K562 (cell line): ENCODE data around the gene DIS3L. TPM values are rescaled to one million over a fixed set of nuclear protein-coding genes. Genes with fewer than 3 reads are reported as not detected.

Source experiments
- DIDO1 ChIP-seq: fragments of 450-650 bp; IDR thresholded peaks from 2 replicates; pipeline ENCODE4 v1.6.1; 2016; ENCODE audit warnings: low read depth, missing biosample characterization, missing genetic modification characterization
- EP400 ChIP-seq: fragments of 450-650 bp; IDR thresholded peaks from 2 replicates; pipeline ENCODE4 v1.6.1; 2017; ENCODE audit warnings: antibody characterized with exemption, mild to moderate bottlenecking, moderate library complexity
- FOSL1 ChIP-seq: fragments of 200-800 bp; sonication (Bioruptor generic); conservative IDR thresholded peaks from 2 replicates; pipeline ENCODE4 v1.6.1; 2016; ENCODE audit warnings: missing genetic modification characterization, missing compliant biosample characterization
- KAT8 ChIP-seq: fragments of 450-650 bp; IDR thresholded peaks from 2 replicates; pipeline ENCODE4 v1.6.1; 2016; ENCODE audit warnings: low read depth, mild to moderate bottlenecking
- LCOR ChIP-seq: sonication (generic); formaldehyde crosslinking; IDR thresholded peaks from 2 replicates; pipeline ENCODE4 v1.8.0; 2022; ENCODE audit warnings: mild to moderate bottlenecking, missing genetic modification reagents
- NFXL1 ChIP-seq: fragments of 450-650 bp; formaldehyde crosslinking; IDR thresholded peaks from 2 replicates; pipeline ENCODE4 v1.4.0; 2021; ENCODE audit warnings: mild to moderate bottlenecking
- NUFIP1 ChIP-seq: fragments of 450-650 bp; IDR thresholded peaks from 2 replicates; pipeline ENCODE4 v1.6.1; 2018; ENCODE audit not compliant: partially characterized antibody
- ZNF274 ChIP-seq: IDR thresholded peaks from 2 replicates; pipeline ENCODE4 v1.6.1; 2011; ENCODE audit warnings: low read depth, mild to moderate bottlenecking, low read length, moderate library complexity, borderline replicate concordance
- ZNF354B ChIP-seq: fragments of 250-450 bp; sonication (Bioruptor Pico); IDR thresholded peaks from 2 replicates; pipeline ENCODE4 v1.4.0; 2020
- ZNF408 ChIP-seq: fragments of 250-450 bp; sonication (Bioruptor Pico); IDR thresholded peaks from 2 replicates; pipeline ENCODE4 v1.4.0; 2020; ENCODE audit warnings: low read depth, mild to moderate bottlenecking, moderate library complexity
- polyA plus RNA-seq, 8 experiments: library from polyadenylated mRNA; depleted of rRNA in 4 of 8; stranded (reverse) in 5 of 8; unstranded in 3 of 8; fragments of >200 nt; fragmentation: Nextera tagmentation in 2 of 8; fragmentation: Illumina TruSeq in 1 of 8; extraction: Ambion mirVana in 2 of 8; extraction: Trizol in 1 of 8; gene quantifications; 2 replicates each; pipeline versions ENCODE4 v1.2.1 to v1.2.3, GENCODE V29; 2011 to 2014; ENCODE audit warnings: inconsistent platforms in 1 of 8, missing spikeins in 1 of 8
- total RNA-seq, 7 experiments: library from RNA; depleted of rRNA in 6 of 7; stranded (reverse); fragments of >200 nt in 6 of 7; fragmentation: Illumina TruSeq in 2 of 7; extraction: Trizol in 2 of 7; gene quantifications; 2 replicates each; pipeline versions ENCODE4 v1.2.1 to v1.2.3, GENCODE V29; 2011 to 2021; ENCODE audit warnings: low replicate concordance in 1 of 7
- TF ChIP-seq, protein P1 (sequence below): fragments of 450-650 bp; IDR thresholded peaks from 2 replicates; pipeline ENCODE4 v1.7.1; 2018; ENCODE audit warnings: mild to moderate bottlenecking, low read depth; ENCODE audit not compliant: partially characterized antibody
- TF ChIP-seq, protein P2 (sequence below): sonication (generic); formaldehyde crosslinking; IDR thresholded peaks from 2 replicates; pipeline ENCODE4 v1.8.1; 2023; ENCODE audit warnings: mild to moderate bottlenecking, missing genetic modification reagents
- TF ChIP-seq, protein P3 (sequence below), 3 experiments: fragments of 200-800 bp in 1 of 3; fragments of 250-450 bp in 1 of 3; fragments of 450-650 bp in 1 of 3; sonication (Bioruptor Pico) in 1 of 3; sonication (Bioruptor generic) in 1 of 3; formaldehyde crosslinking in 1 of 3; IDR thresholded peaks; 2 replicates each; pipeline versions ENCODE4 v1.6.1 to v1.8.0; 2016 to 2022; ENCODE audit warnings: mild to moderate bottlenecking in 2 of 3, missing genetic modification characterization in 2 of 3, missing compliant biosample characterization in 1 of 3, moderate library complexity in 1 of 3
- TF ChIP-seq, protein P4 (sequence below): fragments of 450-650 bp; IDR thresholded peaks from 2 replicates; pipeline ENCODE4 v1.6.1; 2017; ENCODE audit warnings: mild to moderate bottlenecking, moderate library complexity
- TF ChIP-seq, protein P5 (sequence below): fragments of 250-450 bp; sonication (Bioruptor Pico); IDR thresholded peaks from 2 replicates; pipeline ENCODE4 v1.8.0; 2022; ENCODE audit warnings: moderate library complexity, mild to moderate bottlenecking, inconsistent platforms

DIS3L gene
- total and polyA plus RNA-seq, 9 of the 15 experiments (the other 6 are each of a cell fraction or from before 2014, with no cell fraction given) = 5.9 to 34.6 (median 16.9) TPM

DNA sequence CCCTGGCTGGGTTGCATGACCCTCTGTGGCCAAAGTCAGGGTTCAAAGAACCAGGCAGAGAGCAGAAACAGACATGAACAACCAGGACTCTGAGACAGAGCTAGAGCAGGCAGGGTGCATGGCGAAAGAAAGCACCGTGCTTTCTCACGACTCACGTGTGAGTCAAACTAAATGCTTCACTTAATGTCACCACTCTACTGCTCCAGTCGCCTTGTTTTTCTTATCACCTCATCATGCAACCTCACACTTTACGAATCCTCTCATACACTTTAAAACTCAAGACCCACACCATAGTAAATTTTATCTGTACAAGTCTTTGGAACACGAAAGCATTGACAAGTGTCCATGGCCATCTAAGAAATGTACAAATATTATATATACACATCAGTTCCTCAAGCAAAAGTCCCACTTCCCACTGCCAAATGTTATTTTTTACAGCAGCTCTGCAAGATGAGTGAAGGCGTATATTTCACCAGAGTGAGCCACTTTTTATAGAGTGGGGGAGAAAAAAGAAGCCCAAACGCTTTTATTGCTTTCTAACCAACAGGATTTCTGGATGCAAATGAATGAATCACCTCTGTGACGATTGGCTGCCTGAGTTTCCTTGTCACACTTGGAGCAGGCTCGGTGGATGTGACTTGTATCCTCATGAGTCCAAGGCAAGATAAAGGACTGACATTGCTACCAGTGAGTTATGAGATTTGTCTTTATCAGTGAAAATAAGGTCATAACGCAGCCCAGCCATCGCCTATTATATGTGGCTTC is 23.9 kb upstream of the DIS3L start (continued):
- no peak for TF ChIP-seq NFXL1 (CRISPR knock-in tag)
- TF ChIP-seq, protein P1, sequence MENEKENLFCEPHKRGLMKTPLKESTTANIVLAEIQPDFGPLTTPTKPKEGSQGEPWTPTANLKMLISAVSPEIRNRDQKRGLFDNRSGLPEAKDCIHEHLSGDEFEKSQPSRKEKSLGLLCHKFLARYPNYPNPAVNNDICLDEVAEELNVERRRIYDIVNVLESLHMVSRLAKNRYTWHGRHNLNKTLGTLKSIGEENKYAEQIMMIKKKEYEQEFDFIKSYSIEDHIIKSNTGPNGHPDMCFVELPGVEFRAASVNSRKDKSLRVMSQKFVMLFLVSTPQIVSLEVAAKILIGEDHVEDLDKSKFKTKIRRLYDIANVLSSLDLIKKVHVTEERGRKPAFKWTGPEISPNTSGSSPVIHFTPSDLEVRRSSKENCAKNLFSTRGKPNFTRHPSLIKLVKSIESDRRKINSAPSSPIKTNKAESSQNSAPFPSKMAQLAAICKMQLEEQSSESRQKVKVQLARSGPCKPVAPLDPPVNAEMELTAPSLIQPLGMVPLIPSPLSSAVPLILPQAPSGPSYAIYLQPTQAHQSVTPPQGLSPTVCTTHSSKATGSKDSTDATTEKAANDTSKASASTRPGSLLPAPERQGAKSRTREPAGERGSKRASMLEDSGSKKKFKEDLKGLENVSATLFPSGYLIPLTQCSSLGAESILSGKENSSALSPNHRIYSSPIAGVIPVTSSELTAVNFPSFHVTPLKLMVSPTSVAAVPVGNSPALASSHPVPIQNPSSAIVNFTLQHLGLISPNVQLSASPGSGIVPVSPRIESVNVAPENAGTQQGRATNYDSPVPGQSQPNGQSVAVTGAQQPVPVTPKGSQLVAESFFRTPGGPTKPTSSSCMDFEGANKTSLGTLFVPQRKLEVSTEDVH = no peak
- TF ChIP-seq KAT8 = no peak
- TF ChIP-seq ZNF408 (CRISPR knock-in tag) = no peak
- peak; percentile 83 for TF ChIP-seq FOSL1 (tag)
- TF ChIP-seq EP400 = 0 out of 2 replicates have a peak, but pooled peaks have one; percentile 17
- TF ChIP-seq NUFIP1 = no peak
- TF ChIP-seq, protein P2, sequence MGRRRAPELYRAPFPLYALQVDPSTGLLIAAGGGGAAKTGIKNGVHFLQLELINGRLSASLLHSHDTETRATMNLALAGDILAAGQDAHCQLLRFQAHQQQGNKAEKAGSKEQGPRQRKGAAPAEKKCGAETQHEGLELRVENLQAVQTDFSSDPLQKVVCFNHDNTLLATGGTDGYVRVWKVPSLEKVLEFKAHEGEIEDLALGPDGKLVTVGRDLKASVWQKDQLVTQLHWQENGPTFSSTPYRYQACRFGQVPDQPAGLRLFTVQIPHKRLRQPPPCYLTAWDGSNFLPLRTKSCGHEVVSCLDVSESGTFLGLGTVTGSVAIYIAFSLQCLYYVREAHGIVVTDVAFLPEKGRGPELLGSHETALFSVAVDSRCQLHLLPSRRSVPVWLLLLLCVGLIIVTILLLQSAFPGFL (CRISPR knock-in tag) = no peak
- TF ChIP-seq, protein P3, sequence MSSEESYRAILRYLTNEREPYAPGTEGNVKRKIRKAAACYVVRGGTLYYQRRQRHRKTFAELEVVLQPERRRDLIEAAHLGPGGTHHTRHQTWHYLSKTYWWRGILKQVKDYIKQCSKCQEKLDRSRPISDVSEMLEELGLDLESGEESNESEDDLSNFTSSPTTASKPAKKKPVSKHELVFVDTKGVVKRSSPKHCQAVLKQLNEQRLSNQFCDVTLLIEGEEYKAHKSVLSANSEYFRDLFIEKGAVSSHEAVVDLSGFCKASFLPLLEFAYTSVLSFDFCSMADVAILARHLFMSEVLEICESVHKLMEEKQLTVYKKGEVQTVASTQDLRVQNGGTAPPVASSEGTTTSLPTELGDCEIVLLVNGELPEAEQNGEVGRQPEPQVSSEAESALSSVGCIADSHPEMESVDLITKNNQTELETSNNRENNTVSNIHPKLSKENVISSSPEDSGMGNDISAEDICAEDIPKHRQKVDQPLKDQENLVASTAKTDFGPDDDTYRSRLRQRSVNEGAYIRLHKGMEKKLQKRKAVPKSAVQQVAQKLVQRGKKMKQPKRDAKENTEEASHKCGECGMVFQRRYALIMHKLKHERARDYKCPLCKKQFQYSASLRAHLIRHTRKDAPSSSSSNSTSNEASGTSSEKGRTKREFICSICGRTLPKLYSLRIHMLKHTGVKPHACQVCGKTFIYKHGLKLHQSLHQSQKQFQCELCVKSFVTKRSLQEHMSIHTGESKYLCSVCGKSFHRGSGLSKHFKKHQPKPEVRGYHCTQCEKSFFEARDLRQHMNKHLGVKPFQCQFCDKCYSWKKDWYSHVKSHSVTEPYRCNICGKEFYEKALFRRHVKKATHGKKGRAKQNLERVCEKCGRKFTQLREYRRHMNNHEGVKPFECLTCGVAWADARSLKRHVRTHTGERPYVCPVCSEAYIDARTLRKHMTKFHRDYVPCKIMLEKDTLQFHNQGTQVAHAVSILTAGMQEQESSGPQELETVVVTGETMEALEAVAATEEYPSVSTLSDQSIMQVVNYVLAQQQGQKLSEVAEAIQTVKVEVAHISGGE (CRISPR knock-in tag; IDR thresholded peaks at IDR 0.05) = no peak
- no peak for TF ChIP-seq ZNF354B (CRISPR knock-in tag)
- peak; percentile 88; the same call in 1 of the 2 replicates for TF ChIP-seq LCOR (CRISPR knock-in tag)
- TF ChIP-seq, protein P4, sequence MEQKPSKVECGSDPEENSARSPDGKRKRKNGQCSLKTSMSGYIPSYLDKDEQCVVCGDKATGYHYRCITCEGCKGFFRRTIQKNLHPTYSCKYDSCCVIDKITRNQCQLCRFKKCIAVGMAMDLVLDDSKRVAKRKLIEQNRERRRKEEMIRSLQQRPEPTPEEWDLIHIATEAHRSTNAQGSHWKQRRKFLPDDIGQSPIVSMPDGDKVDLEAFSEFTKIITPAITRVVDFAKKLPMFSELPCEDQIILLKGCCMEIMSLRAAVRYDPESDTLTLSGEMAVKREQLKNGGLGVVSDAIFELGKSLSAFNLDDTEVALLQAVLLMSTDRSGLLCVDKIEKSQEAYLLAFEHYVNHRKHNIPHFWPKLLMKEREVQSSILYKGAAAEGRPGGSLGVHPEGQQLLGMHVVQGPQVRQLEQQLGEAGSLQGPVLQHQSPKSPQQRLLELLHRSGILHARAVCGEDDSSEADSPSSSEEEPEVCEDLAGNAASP = no peak
- TF ChIP-seq DIDO1 (tag) = 0 out of 2 replicates have a peak, but pooled peaks have one; percentile 53
- TF ChIP-seq, protein P5, sequence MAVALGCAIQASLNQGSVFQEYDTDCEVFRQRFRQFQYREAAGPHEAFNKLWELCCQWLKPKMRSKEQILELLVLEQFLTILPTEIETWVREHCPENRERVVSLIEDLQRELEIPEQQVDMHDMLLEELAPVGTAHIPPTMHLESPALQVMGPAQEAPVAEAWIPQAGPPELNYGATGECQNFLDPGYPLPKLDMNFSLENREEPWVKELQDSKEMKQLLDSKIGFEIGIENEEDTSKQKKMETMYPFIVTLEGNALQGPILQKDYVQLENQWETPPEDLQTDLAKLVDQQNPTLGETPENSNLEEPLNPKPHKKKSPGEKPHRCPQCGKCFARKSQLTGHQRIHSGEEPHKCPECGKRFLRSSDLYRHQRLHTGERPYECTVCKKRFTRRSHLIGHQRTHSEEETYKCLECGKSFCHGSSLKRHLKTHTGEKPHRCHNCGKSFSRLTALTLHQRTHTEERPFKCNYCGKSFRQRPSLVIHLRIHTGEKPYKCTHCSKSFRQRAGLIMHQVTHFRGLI (CRISPR knock-in tag) = no peak
- no peak for TF ChIP-seq ZNF274
